Measurements from ENCODE around the gene SERPINI1.

DNA sequence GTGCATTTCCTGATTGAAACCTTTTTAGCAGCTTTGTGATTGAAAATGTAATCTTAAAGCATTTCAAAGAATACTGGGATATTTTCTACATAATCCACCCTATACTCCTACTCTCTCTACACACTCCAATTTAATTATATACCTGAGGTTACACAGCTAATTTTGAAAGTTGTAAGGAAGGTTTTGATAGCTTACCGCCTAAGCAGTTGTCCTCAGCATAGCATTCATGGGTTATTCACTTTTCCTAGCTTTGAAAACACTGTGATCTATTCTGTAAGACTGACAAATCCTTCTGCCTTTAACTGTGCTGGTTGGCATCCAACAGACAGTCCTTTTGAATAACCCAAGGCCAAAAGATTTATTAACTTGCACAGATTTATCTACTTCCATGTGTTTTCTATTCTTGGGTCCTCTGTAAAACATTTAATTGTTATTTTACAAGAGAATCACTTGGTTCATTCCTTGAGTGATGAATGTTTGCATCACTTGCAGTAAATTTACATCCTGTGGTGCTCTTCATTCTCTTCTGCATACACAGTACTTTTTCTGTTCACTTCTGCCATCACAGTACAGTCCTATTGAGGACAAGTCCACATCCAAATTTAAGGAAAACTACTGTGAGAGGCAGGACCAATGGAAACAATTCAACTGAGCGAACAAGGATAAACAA lies 44.8 kb downstream of the SERPINI1 start:
- TF ChIP-seq CREB1 (IDR thresholded peaks at IDR 0.05) (no peak), POLR2A (IDR thresholded peaks at IDR 0.05; ENCODE audit: control extremely low read depth in 1 of 2, low read depth in 2 of 2, low read length in 2 of 2) (no peak), SIN3A (conservative IDR thresholded peaks at IDR 0.05 in 1 of 2, IDR thresholded peaks at IDR 0.05 in 1 of 2; ENCODE audit: low read depth in 1 of 2, low read length in 2 of 2) (no peak), POLR2AphosphoS5 (IDR thresholded peaks at IDR 0.05; ENCODE audit: low read depth, low read length) (no peak), TAF7 (optimal IDR thresholded peaks at IDR 0.05; ENCODE audit: borderline replicate concordance, low read depth, low read length) (no peak), TEAD4 (IDR thresholded peaks at IDR 0.05; ENCODE audit: low read depth, low read length) (no peak), ZNF274 (IDR thresholded peaks at IDR 0.05; ENCODE audit: borderline replicate concordance, extremely low read depth, low read length) (no peak), RFX5 (IDR thresholded peaks at IDR 0.05; ENCODE audit: borderline replicate concordance, low read depth, low read length) (no peak)
- TF ChIP-seq, protein P1, sequence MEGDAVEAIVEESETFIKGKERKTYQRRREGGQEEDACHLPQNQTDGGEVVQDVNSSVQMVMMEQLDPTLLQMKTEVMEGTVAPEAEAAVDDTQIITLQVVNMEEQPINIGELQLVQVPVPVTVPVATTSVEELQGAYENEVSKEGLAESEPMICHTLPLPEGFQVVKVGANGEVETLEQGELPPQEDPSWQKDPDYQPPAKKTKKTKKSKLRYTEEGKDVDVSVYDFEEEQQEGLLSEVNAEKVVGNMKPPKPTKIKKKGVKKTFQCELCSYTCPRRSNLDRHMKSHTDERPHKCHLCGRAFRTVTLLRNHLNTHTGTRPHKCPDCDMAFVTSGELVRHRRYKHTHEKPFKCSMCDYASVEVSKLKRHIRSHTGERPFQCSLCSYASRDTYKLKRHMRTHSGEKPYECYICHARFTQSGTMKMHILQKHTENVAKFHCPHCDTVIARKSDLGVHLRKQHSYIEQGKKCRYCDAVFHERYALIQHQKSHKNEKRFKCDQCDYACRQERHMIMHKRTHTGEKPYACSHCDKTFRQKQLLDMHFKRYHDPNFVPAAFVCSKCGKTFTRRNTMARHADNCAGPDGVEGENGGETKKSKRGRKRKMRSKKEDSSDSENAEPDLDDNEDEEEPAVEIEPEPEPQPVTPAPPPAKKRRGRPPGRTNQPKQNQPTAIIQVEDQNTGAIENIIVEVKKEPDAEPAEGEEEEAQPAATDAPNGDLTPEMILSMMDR (IDR thresholded peaks at IDR 0.05; ENCODE audit: control extremely low read depth in 1 of 3, insufficient read depth in 1 of 3, low read depth in 1 of 3, low read length in 3 of 3) = no peak
- TF ChIP-seq, protein P2, sequence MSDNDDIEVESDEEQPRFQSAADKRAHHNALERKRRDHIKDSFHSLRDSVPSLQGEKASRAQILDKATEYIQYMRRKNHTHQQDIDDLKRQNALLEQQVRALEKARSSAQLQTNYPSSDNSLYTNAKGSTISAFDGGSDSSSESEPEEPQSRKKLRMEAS (IDR thresholded peaks at IDR 0.05) = no peak
- TF ChIP-seq, protein P3, sequence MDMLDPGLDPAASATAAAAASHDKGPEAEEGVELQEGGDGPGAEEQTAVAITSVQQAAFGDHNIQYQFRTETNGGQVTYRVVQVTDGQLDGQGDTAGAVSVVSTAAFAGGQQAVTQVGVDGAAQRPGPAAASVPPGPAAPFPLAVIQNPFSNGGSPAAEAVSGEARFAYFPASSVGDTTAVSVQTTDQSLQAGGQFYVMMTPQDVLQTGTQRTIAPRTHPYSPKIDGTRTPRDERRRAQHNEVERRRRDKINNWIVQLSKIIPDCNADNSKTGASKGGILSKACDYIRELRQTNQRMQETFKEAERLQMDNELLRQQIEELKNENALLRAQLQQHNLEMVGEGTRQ (IDR thresholded peaks at IDR 0.05; ENCODE audit: low read length) = no peak

All from H1 (cell line).